Right ventricle myocardium superior (tissue), 1 donor: ENCODE measurements around the gene DLG4. TPM values are rescaled to one million over a fixed set of nuclear protein-coding genes. Genes with fewer than 3 reads are reported as not detected.
A peak's percentile ranks its signal among the peaks of the same experiment; 100 is the strongest.

ENCODE experiments used
- ATAC-seq: fragments of 200-7000 bp; cut with Tn5 transposase; one replicate; pipeline ENCODE4 v1.9.1; 2020; ENCODE audit warnings: mild to moderate bottlenecking; ENCODE audit not compliant: poor library complexity
- DNase-seq: peaks from one replicate; pipeline ENCODE4 v3.0.0-alpha.2; 2020
- intact Hi-C: fragments of 100-400 bp; cut with DNase I; formaldehyde crosslinking; loops from one replicate; pipeline ENCODE4 v1.11.2; 2022
- total RNA-seq: library from RNA; stranded (reverse); fragmentation: NEBNext Ultra II Directional; extraction: Animal tissue kit (Norgen Biotek cat#: 25700); gene quantifications from one replicate; pipeline ENCODE4 v1.2.1, GENCODE V29; 2021
- donor health status: DM: no; HTN: yes; CAD: no; lungs with severe emphysema.

The DLG4 gene
- total RNA-seq, 1 donor from 2014 or later = 20.4 TPM

GRCh38 chr17:7219229-7219811 is 316 bp downstream of the DLG4 start:
- DNase-seq = peak; percentile 5
- ATAC-seq = no peak
- intact Hi-C loops = no loop called here

DNA sequence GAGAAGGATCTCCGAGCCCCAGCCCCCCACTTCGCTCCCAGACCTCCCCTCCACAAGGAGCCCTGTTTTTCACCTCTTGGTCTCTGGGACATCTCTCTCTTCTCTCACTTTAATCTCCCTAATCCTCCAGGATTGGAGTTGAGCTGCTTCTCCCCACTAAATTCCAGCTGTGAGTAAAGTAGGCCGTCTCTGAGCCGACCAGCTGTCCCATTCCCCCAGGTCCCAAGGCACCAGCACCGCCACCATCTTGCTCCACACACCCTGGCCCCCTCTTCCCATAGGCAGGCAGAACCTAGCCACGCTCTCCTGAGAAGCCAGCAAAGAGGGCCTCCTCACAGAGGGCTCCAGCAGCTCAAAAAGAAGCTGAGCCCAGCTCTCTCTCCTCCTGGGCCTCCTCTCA is 878 bp downstream of the DLG4 start:
- intact Hi-C loops = no loop called here

GRCh38 chr17:7218166-7218565 is 1.5 kb downstream of the DLG4 start:
- ATAC-seq (no peak), DNase-seq (peak; percentile 51)
- intact Hi-C loops = no loop called here

More for the DNA sequence above, 878 bp downstream of the DLG4 start:
- DNase-seq (peak; percentile 26), ATAC-seq (no peak)

- ATAC-seq (no peak), DNase-seq (peak; percentile 64)
- intact Hi-C loops = no loop called here
Observed at GRCh38 chr17:7217113-7217987, 2.3 kb downstream of the DLG4 start.

GRCh38 chr17:7216242-7217112 is 3.2 kb downstream of the DLG4 start:
- no peak for ATAC-seq
- DNase-seq = no peak
- intact Hi-C loops = no loop called here

DNA sequence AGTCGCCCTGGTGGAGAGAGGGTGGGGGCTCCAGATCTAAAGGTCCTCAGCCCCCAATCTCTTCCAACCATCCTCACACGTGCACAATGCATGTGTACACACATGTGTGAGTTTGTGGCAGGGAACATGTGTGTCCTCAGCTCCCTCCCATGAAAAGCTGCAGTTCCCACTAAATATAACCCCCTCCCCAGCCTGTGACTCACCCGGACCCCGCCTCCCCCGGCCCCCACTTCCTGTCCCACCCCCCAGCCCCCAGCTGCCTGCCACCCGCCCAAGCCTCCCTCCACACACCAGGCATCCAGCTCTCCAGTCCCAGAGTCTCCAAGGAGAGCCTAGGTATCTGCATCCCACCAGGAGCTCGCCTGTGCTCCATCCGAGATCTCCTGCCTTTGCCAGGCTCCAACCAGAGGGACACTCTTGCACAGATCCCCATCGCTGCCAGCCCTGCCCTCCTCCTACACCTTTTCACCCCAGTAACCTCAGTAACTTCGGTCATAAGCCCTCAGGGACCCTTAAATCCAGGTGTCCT is 3.9 kb downstream of the DLG4 start:
- DNase-seq (no peak), ATAC-seq (no peak)
- intact Hi-C loops = no loop called here

- ATAC-seq (no peak), DNase-seq (no peak)
- intact Hi-C loops = no loop called here
Observed at GRCh38 chr17:7215136-7215638, 4.4 kb downstream of the DLG4 start.

- peak; percentile 89 for ATAC-seq
- intact Hi-C loops = no loop called here
- peak; percentile 99 for DNase-seq
Observed at GRCh38 chr17:7214300-7215135, 5.1 kb downstream of the DLG4 start.

- no peak for ATAC-seq
- intact Hi-C loops = no loop called here
Observed at GRCh38 chr17:7213895-7214299, 5.7 kb downstream of the DLG4 start.

DNA sequence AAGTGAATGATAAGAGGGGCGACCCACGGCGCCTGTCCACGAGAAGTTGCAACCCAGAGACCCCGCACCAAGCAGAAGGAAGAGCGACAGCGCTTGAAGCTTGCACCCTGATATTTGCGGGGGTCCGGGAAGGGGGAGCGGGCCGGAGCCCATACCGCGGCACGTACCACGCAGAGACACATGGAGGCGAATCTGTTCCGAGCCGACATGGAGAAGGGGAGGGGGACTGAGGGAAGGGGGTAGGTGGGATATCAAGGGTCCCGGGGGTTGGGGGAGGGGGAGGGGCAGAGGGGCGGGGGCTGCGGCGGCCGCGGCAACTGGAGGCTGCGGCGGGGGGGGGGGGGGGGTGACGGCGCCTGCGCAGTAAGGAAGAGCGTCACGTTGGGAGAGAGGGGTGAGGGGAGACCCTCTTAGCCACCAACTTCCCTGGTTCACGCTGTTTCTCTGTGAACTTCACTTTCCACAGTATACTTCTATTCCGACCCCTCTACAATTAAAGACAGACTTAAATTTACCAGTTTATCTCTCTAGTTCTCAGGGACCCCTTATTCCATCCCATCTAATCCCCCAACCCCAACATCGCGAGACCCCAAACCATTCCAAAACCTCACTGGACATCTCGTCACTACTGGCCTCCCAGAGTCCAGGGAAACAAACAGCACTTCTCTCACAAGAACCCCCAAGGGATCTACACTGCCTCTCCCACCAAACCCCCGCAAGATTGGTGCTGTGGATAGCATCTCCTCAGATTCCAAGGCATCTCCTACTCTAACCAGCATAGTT is 8.0 kb downstream of the DLG4 start:
- intact Hi-C loops = no loop called here
- ATAC-seq = no peak
- DNase-seq = no peak

More at GRCh38 chr17:7213895-7214299, 5.7 kb downstream of the DLG4 start:
- DNase-seq = no peak

GRCh38 chr17:7208754-7209460 is 10.7 kb downstream of the DLG4 start:
- ATAC-seq (no peak), DNase-seq (no peak)
- intact Hi-C loops = no loop called here

DNA sequence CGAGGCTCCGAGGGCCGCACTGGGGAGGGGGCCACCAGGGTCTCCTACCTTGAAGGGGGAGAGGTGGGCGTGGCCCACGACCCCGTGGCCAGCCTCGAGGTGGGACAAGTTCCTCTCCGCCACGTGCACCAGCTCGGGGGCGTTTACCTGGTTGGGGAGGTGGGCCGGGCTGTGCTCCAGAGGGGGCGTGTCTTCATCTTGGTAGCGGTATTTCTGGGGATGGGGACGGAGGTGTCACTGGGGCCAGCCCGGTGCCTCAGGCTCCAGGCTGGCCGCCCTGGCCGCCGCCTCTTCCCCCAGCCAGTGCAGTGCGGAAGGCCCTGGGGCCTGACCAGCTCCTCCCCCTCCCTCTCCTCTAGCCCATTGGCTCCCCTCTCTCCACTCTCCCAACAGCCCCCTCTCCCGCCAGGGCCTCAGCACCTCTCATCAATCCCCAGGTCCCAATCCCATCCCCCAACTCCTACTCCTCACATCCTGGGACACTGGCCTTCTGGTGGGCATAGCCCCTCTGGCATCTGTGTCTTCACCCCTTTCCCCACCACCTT is 11.5 kb downstream of the DLG4 start:
- ATAC-seq = no peak
- no peak for DNase-seq
- intact Hi-C loops = no loop called here

- ATAC-seq (no peak), DNase-seq (no peak)
- intact Hi-C loops = no loop called here
Observed at GRCh38 chr17:7207120-7208001, 12.3 kb downstream of the DLG4 start.

- intact Hi-C loops = no loop called here
- ATAC-seq (no peak), DNase-seq (no peak)
Observed at GRCh38 chr17:7205561-7205960, 14.1 kb downstream of the DLG4 start.

GRCh38 chr17:7204828-7205461 is 14.7 kb downstream of the DLG4 start:
- DNase-seq (peak; percentile 93), ATAC-seq (peak; percentile 90)
- intact Hi-C loops = no loop called here
